GM21360 (cell line): ENCODE results near the gene SIT1.
A peak's percentile ranks its signal among the peaks of the same experiment; 100 is the strongest.

ENCODE experiments used
- ATAC-seq: cut with Tn5 transposase; IDR thresholded peaks from one replicate; pipeline ENCODE4 v1.9.1; 2021; ENCODE audit warnings: mild to moderate bottlenecking, moderate library complexity; ENCODE audit not compliant: unreplicated experiment

The SIT1 gene

GRCh38 chr9:35682520-35683315 lies 32.0 kb upstream of the SIT1 start:
- no peak for ATAC-seq

DNA sequence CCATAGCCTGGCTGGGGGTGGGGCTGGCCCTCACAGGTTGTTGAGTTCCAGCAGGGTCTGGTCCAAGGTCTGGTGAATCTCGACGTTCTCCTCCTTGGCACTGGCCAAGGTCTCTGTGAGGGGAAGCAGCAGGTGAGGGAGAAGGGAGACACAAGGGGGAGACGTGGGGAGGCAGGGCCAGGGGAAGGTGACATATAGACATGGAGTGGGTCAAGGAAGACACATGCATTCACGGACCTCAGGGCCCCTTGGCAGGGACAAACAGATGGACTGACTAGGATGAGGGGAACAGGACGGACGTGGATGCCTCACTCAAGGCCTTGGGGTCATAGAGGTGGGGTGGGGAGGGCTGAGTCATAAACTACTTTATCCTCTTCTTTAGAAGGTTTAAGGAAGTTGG lies 31.3 kb upstream of the SIT1 start:
- ATAC-seq, result no peak

- ATAC-seq, result no peak
Observed at GRCh38 chr9:35681341-35682002, 30.7 kb upstream of the SIT1 start.

DNA sequence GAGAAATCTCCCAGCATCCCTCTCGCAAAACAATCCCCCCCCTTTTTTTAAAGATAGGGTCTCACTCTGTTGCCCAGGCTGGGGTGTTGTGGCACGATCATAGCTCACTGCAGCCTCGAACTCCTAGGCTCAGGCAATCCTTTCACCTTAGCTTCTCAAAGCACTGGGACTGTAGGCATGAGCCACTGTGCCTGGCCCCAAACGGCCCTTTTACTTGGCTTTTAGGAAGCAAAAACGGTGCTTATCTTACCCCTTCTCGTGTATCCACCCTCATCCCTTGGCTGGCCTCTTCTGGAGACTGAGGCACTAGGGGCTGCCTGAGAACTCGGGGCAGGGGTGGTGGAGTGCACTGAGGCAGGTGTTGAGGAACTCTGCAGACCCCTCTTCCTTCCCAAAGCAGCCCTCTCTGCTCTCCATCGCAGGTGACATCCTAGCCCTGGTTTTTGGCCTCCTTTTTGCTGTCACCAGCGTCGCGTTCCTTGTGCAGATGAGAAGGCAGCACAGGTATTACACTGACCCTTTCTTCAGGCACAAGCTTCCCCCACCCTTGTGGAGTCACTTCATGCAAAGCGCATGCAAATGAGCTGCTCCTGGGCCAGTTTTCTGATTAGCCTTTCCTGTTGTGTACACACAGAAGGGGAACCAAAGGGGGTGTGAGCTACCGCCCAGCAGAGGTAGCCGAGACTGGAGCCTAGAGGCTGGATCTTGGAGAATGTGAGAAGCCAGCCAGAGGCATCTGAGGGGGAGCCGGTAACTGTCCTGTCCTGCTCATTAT lies 29.8 kb upstream of the SIT1 start:
- ATAC-seq, result no peak

- no peak for ATAC-seq
Observed at GRCh38 chr9:35679766-35680330, 29.1 kb upstream of the SIT1 start.

- ATAC-seq, result no peak
Observed at GRCh38 chr9:35679091-35679490, 28.4 kb upstream of the SIT1 start.

GRCh38 chr9:35675732-35676392 lies 25.1 kb upstream of the SIT1 start:
- ATAC-seq, result no peak

GRCh38 chr9:35675204-35675603 lies 24.5 kb upstream of the SIT1 start:
- no peak for ATAC-seq

DNA sequence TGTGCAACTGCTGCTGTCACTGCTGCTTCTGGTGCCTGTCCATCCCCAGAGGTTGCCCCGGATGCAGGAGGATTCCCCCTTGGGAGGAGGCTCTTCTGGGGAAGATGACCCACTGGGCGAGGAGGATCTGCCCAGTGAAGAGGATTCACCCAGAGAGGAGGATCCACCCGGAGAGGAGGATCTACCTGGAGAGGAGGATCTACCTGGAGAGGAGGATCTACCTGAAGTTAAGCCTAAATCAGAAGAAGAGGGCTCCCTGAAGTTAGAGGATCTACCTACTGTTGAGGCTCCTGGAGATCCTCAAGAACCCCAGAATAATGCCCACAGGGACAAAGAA lies 23.3 kb upstream of the SIT1 start:
- no peak for ATAC-seq

DNA sequence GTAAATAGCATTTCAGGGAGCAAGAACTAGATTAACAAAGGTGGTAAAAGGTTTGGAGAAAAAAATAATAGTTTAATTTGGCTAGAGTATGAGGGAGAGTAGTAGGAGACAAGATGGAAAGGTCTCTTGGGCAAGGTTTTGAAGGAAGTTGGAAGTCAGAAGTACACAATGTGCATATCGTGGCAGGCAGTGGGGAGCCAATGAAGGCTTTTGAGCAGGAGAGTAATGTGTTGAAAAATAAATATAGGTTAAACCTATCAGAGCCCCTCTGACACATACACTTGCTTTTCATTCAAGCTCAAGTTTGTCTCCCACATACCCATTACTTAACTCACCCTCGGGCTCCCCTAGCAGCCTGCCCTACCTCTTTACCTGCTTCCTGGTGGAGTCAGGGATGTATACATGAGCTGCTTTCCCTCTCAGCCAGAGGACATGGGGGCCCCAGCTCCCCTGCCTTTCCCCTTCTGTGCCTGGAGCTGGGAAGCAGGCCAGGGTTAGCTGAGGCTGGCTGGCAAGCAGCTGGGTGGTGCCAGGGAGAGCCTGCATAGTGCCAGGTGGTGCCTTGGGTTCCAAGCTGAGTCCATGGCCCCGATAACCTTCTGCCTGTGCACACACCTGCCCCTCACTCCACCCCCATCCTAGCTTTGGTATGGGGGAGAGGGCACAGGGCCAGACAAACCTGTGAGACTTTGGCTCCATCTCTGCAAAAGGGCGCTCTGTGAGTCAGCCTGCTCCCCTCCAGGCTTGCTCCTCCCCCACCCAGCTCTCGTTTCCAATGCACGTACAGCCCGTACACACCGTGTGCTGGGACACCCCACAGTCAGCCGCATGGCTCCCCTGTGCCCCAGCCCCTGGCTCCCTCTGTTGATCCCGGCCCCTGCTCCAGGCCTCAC lies 22.6 kb upstream of the SIT1 start, which contains the start of gene CA9:
Gene CA9 (plus strand): TSS at position 797 of the 893 bp plus-strand sequence. CDS start 32 bp downstream, at position 829.
- ATAC-seq, result no peak

- no peak for ATAC-seq
Observed at GRCh38 chr9:35669331-35670145, 18.8 kb upstream of the SIT1 start.

GRCh38 chr9:35667939-35668338 lies 17.2 kb upstream of the SIT1 start:
- no peak for ATAC-seq

DNA sequence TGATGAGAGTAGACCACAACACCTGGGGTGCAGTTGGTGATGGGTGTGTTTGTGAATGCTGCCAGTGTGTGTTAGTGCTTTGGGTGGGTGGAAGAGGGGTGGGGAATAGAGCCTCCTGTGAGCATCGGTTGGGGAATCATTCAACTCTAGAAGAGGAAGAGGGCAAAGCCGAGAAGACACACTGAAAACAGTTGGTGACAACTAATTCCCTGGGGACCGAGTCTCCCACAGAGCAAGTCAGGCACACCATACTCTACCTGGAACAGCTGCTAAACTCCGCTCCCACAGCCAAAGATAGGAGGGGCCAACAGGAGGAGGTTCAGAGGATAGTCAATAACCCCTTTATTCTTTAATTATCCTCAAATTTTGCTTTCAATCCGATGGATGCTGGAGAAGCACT lies 15.8 kb upstream of the SIT1 start:
- ATAC-seq, result no peak

DNA sequence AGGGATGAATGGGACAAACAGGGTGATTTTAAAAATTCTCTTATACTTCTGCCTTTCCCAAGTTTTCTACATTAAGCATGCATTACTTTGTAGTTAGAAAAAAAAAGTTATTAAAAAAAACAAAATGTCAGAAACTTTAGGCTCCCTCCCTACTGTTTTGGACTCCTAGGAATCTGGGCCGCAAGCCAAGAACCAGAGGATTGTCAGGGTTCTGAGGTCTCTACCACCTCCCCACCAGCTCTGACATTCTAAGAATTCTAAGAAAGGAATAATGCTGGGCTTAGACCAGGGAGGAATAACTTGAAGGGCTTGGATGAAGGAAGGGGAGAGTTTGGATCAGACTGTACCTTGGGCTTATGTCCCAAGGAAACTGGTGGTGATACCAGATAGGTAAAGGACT lies 15.3 kb upstream of the SIT1 start:
- ATAC-seq, result no peak

GRCh38 chr9:35665471-35665818 lies 14.7 kb upstream of the SIT1 start:
- no peak for ATAC-seq

- ATAC-seq, result peak; percentile 70
Observed at GRCh38 chr9:35664531-35665470, 14.1 kb upstream of the SIT1 start, which contains the start of gene ARHGEF39. TSS of gene ARHGEF39 (minus strand) at chr9:35665195. CDS start at chr9:35665169, 26 bp downstream.

GRCh38 chr9:35662437-35662836 lies 11.7 kb upstream of the SIT1 start:
- no peak for ATAC-seq

DNA sequence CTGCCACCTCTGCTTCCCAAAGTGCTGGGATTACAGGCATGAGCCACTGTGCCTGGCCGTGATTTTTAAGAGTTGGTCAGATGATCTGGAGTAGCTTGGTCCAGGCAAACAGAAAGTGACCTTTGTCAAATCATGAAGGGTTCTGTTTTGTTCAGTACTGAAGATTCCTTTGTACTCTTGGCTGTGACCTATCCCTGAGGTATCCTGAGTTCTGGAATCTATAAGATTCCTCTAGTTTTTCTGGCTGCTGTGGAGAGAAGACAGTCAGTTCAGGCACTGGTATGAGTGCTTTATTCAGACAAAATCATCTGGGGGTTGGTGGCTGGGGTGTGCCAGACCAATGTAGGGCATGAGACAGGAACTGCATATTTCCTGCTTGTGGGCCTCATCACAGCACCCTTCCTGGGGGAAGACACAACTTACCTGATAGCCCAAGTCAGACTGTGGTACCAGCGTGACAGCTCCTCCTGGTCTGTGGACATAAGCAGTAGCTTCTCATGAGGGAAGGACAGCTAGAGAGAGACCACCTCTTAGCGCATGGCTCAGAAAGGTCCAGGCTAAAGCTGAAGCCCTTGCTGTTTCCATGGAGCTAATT lies 11.1 kb upstream of the SIT1 start:
- no peak for ATAC-seq
